ENCODE results near the gene FRMD4A.

FRMD4A gene

DNA sequence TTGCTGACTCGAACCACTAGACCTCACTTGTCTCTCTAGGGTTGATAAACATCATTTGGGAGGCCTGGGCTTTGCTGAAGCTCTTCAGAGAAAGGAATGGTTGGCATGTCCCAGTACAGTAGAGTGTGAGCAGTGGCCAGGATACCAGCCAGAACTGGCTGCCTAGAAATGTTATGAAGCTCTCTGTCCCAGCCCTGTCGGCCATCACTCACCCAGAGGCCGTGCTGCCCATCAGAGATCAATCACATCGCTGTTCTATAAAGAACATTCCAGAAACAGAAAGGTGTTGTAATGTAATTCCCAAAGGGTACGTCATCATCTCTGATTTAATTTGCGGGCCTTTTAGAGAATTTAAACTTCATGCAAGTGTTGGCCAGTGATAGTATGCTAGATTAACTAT lies 632.5 kb downstream of the FRMD4A start:
- no peak for DNase-seq (ENCODE audit: low read depth)

DNA sequence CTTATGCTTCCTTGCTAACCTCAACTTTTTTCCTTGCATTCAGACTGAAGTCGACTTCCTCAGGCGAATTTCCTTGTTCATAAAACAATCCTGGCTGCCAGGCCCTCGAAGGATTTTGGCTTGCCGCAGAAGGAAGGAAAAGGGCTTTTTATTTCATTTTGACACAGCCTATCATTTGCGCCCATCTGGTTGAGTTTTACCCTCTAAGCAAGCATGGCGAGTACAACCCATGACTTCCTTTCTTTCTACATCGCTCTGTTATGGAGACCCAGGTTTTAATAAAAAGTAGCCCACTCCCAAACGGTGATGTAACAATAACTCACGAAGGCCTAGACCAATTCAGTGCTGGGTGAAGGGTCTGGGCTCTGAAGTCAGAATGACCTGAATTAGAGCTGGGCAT lies 634.7 kb downstream of the FRMD4A start:
- no peak for DNase-seq (ENCODE audit: low read depth)

DNA sequence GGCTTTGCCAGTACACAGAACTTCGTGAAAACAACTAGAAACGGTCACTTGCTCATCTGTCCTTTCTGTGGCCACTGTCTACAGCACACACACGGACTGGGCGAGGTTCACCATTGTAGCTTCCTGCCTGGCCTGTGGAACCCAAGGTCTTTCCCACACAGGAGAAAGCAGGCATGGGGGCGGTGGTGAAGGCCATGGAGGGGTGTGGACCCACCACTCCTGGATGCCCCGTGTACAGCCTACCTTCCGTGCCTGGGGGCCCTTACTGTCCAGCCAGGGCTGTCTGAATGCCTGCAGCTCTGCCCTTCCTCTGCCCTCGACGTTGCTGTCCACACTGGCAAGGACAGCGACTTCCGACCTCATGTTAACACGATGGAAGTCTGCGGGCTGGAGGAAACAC lies 635.1 kb downstream of the FRMD4A start:
- no peak for DNase-seq (ENCODE audit: low read depth)

DNA sequence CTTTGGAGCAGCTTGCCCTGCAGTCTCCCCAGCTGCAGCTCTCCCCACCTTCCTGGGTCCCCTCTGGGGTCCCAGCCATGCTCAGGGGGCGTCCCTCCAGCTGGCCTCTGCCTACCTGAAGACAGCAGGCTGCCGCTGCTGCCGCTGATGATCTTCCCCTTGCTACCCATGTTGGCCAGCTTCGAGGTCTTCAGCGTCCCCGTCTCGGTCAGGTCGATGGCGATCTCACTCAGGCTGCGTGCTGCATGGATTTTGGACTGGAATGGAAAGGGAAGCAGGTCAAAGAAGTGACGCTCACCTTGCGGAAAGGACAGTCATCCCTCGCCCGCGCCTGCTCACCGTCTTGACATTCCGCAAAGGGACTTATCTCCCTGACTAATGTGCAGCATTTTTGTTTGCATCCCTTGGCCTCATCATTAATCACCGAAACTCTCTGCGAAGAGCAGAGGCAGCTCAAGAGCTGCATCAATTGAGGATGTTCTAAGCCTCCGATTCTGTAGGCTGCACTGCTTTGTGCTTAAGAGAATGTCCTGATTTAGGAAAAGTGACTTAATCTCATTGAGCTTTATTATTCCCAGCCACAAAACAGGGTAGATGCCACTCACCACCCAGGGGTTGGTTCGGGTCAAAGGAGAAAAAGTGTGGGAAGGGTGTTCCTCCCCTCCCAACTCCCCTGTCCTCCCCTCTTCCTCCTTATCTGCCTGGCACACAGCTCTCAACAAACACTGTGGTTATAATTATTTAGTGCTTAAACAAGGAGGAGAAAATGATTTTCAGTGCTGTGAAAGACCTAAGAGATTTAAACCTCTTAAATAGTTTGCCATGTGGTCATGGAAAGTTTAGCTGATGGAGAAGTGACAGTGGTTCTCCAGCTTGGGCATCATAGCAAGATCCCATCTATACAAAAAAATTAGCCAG lies 636.7 kb downstream of the FRMD4A start:
- no peak for DNase-seq (ENCODE audit: low read depth)

DNA sequence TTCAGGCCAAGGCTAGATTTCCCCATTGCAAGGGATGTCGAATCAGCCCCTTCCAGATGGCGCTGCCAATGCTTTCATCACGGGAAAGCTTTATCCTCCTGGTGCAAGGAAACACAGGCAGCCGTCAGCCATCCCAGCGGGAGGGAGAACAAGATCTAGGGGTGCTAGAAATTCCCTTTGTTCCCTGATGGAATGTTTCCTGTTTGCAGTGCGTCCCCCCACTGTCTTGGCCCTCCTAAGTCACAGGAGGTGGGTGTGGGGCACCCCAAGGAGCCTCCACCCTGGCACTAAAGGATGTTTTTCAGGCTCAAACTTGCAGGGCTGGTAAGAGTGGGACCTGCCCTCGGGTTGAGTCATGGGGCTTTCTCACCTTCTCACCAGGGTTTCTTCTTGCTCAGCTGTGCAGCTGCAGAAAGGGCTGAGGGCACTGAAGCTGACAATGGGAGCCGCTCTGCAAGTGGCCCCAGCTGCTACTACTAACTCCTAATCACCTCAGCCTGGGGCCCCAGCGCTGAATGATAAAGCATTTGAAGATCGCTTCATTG lies 640.4 kb downstream of the FRMD4A start:
- no peak for DNase-seq (ENCODE audit: low read depth)

DNA sequence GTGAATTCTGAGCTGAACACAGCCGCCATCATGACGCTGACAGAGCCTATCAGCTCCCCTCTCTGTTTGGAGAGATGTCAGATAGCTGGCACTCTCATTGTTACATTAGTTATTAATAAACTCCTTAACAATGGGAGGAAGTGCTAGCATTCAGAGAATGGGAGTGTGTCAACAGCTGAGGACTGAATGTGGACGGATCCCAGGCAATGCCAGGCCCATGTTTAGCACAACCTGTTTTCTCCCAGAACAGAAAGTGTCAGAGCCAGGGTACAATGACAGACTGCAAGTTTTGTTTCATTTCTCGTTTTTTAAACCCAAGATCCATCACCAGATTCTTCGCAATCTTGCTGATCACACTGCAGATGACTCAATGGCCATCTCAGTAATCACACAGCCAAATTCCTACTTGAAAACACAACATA lies 644.4 kb downstream of the FRMD4A start:
- no peak for DNase-seq (ENCODE audit: low read depth)

DNA sequence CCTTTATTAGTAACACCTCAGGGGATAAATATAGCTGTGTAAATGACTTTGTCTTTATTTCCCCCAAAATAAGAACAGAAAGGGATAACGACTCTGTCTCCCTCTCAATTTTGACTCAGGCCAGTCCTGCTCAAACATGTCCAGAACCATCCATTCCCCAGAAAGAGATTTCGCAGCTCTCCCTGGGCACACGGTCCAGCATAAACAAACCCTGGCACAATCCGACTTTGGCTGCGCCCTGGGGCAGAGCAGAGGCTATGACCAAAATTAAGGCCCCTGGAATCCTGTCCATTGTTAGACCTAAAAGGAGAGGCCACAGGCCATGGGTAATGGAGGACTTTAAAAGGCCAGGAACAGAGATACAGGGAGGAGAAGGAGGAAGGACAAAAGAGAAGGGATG lies 644.8 kb downstream of the FRMD4A start:
- no peak for DNase-seq (ENCODE audit: low read depth)

DNA sequence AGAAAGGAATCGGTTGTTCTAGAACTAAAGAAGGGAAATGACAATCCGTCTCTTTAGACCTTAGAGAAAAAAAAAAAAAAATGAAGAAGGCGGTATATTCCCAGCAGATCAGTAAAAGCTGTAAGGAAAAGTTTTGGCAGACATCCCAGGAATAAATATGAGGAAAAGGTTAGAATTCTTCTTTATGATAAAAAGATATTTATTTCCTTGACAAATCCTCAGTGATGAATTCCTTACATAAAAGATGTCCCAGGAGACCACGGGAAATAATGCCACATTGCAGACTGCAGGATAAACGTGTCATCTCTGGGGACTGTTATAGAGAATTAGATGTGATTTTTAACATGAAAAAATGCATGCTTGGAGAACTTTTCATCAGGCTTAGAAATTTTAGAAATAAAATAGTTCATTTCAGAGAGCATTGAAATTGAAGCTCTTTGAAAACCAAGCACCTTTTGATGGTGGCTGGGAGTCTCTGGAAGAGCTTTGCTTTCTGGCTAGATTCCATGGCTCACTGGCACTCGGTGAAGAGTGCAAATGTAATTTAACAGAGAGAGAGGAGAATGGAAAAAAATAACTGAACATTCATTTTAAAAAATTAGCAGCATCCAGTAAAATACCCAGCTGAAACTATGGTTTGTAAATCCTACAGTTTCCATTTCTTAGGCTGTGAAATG lies 645.8 kb downstream of the FRMD4A start:
- no peak for DNase-seq (ENCODE audit: low read depth)

DNA sequence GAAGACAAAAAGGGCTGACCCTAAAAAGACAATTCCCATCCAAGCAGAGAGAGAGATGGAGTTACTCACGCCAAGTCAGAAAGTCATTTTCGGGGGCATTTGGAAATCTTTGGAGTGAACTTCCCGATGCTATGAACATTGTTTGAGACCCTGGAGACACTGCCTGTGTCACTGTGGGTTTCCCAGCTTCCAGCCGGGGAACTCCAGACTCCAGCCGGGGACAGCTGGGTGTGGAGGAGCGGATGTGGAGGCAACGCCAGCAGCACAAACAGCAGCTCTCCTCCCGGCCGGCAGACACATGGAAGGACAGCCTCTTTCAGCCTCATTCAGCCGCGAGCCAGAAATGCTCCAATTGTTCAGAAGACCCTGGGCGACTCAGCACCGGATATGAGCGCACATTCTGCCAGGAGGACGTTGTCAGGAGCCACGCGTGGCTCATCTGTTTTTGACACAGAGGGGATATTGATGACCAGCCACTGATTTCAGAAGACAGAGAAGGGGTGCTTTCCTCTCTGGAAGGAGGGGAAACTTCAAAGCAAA lies 646.4 kb downstream of the FRMD4A start:
- DNase-seq (ENCODE audit: low read depth) = no peak

DNA sequence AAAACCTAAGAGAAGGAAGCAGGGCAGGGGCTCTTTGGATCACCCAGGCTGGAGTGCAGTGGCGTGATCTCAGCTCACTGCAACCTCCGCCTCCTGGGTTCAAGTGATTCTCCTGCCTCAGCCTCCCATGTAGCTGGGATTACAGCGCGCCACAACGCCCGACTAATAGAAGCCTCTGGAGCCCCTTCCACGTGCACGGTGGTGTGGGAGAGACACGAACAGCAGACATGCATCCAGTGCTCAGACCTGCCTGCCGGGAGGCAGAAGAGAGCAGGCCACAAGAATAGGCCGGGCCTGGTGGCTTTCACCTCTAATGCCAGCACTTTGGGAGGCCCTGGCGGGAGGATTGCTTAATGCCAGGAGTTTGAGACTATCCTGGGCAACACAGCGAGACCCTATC lies 647.7 kb downstream of the FRMD4A start:
- no peak for DNase-seq (ENCODE audit: low read depth)

DNA sequence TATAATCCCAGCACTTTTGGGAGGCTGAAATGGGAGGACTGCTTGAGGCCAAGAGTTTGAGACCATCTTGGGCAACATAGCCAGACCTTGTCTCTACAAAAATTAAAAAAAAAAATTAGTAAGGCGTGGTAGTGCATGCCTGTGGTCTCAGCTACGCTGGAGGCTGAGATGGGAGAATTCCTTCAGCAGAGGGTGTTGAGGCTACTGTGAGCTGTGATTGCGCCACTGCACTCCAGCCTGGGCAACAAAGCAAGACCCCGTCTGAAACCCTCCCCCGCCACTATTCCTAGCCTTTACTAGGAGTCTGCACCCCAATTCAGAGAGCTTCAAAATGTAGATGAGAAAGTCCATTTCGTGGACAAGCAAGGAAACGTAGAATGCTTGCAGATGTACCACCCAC lies 648.8 kb downstream of the FRMD4A start:
- DNase-seq (ENCODE audit: low read depth) = no peak

DNA sequence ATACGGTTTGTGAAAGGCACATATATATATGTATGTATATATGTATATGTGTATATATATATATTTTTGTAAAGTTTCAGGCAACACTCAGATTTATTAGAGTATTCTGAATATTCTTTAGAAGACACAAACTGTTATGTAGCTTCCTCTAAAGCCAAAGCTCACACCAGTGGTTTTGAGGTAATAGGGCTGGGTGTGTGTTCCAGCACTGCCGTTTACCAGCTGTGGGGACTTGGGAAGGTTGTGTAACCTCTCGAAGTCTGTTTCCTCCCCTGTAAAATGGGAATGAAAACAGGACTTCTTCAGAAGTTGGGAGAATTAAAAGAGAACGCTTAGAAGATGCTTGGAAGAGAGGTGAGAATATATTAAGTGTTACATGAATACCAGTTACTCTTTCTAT lies 649.2 kb downstream of the FRMD4A start:
- no peak for DNase-seq (ENCODE audit: low read depth)

DNA sequence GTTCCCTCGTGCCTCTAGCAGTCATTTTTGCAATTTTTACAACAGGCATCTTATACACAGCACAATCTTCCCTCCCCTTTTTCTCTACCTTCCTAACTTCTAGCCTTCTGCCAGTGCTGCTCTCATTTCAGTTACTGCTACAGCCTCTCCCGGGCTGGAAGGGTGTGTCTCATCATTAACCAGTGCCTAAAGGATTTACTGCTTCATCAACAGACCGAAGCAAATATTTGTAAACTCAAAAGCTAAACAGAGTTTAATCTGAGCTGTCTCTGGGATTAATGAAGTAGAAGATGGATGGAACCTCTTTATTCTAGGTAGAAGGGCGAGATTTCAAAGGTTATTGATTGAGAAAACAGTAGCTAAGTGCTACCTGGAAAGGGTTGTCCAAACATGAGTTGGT lies 649.6 kb downstream of the FRMD4A start:
- no peak for DNase-seq (ENCODE audit: low read depth)

DNA sequence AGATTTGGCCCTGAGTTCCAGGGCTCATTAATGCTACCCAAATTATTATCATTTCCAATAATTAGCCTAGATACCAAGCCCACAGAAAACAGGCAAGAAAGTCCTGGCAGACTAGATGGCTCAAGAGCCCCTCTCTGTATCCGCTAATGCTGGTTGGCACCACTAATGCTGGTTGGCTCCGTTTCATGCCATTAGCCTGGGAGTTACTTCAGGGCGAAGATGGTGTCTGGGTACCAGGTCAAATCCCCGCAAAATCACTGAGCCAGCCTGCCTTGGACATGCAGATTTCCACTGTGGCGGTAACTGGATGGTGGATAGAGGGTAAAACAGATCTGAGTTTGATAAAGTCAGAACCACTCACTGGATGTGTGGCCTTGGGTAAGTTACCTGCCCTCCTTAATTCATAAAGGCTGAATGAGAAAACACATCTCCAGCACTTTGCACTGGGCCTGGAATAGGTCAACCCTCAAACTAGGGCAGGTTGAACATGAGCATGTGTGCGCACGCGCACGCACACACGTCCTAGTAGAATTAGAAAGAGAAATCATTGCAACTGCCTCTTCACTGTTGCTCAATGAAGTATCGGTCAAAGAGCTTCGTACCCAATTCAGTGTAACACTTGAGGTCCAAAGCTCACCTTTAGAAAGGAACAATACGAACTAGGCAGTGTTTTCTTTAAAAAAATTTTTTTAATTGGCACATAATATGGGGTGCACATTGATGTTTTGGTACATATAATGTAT lies 652.5 kb downstream of the FRMD4A start:
- DNase-seq (ENCODE audit: low read depth) = no peak

DNA sequence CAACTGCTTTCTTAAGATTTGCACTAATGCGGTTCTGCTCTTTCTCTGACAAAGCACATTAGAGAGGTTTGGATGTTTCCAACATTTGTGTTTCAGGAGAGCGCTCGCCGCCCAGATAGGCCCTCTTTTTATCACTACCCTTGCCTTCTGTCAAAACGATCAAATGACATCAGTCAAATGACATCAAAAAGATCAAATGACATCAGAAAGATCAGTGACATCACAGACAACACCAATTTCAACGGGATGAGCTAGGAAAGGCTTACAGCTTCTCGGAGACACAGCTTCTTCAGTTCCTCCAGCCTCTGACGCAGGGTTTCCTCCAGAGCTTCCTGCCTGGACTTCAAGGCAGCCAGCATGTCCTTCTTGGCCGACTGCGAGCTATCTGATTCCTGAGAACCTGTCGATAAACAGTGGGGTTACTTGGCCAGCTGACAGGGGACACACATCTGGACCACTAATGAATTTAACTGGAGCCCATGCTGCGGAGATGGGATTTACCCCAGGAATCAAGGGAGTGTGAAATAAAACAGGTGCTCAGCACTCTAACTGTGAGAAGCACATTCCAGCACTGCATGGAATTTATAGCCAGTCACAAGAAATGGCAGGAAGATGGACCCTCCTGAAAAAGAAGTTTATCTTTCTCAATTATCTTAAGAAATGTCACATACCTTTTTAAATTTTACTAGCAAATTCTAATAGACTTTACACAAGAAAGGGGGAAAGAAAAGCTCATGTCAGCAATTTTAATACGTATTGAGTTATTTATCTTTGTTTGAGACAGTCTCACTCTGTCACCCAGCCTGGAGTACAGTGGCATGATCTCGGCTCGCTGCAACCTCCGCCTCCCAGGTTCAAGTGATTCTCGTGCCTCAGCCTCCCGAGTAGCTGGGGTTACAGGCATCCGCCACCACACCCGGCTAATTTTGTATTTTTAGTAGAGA lies 655.8 kb downstream of the FRMD4A start:
- DNase-seq (ENCODE audit: low read depth) = no peak

DNA sequence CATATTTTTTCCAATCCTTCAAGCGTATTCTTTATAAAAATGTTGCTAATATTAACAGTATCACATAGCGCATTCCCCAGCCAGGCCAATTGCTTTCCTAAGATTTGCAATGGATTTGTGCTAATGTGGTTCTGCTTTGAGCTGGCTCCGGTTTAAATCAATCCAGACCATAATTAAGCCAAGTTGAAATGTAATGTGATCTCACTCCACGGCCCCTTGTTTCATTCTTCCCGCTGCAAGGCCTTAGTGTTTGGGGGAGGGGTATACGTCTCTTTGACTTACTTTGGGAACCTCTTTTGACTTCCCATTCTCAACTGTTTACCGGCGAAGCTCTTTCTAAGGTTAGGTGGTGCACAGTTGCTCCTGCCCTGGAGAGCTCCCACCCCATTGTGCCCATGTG lies 657.6 kb downstream of the FRMD4A start:
- no peak for DNase-seq (ENCODE audit: low read depth)

DNA sequence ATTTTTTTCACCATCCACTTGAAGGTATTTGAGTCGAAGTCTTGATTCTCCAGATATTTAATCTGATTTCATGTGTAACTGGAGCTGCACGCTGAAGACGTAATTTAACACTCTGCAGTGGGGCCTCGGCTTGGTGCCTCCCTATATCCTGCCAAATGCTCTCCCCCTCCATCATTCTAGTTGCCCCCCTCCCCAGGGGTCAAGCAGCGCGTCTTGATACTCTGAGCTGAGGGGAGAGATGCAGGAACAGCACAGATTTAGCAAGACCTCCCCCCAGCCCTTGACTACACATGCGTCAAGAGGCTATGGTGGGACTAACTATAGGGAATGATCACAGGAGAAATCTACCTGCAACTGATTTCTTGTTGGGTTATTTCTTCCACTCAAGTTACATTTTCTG lies 658.2 kb downstream of the FRMD4A start:
- no peak for DNase-seq (ENCODE audit: low read depth)

DNA sequence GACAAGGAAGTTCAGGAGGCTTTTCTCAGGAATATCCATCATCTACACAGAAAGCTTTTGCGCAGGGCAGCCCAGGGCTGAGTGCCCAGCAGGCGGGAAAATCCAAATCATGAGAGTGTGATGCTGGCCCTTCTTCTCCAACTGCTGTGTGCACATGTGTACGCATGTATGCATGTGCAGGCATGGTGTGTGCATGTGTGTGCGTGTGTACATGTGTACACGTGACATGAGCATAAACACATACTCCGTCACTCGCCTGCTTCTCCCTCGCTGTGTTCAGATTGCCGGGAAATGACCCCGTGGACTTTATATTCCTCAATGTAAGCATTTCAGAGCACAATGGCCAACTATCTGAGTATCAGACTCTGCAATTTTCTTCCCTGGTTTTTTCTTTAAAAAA lies 658.8 kb downstream of the FRMD4A start:
- DNase-seq (ENCODE audit: low read depth) = no peak

DNA sequence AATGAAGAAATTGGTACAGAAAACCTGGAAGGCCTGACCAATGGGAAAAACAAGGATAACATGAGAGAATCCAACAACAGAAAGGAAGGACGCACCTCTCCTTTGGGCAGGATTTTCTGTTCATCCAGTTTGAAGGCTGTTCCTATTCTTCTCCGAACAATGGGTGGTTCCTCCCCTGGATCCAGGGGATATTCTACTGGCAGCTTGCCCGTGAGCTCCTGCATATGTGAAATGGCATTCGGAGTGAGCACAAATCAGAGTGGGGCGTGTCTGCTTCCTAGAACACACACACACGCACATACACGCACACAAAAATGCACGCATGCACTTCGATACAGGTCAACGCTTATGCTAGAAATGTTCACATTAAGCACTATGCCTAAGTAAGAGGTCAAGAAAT lies 660.4 kb downstream of the FRMD4A start:
- no peak for DNase-seq (ENCODE audit: low read depth)

DNA sequence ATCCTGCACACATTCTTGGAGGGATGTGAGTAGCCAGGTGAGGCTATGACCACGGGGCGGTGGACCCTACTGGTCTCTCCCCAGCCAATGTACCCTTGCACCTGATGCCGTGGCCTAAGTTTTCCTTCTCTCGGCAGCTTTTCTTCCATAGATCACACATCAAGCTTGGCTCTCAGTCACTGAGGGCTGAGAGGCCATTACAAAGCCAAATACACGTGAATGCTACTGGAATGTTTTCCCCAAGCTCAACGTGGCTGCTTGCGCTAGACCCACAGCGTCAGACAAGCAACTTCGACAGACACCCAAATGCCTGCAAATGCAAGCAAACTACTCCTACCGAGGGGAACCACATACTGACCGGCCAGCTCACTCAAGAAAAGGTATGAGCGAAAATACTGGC lies 660.8 kb downstream of the FRMD4A start:
- DNase-seq (ENCODE audit: low read depth) = no peak

DNA sequence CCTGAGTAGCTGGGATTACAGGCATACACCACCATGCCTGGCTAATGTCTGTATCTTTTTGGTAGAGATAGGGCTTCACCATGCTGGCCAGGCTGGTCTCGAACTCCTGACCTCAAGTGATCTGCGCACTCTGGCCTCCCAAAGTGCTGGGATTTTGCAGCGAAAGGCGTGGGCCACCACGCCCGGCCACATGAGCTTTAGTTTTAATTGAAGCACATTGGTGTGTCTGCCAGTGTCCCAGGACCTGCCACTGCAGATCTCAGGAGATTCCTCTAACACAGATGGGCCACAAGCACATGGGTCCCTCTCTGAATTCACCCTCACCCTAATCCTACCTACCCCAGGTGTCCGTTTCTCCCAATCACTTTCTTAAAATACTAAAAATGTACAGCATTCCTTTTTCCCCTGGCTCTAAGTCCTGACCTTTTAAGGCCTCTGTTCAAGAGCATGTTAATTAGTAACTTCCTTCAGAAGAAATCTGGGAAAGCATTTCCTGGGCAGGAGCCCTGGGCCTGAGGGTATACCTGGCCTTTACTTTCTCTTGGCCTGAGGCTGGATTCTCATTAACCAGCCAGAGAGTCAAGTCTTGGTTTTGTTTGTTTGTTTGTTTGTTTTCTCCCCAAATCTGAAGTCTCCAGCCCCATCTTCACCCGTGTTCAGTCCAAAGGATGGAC lies 661.4 kb downstream of the FRMD4A start:
- DNase-seq (ENCODE audit: low read depth) = no peak

All from activated T-cell treated with anti-CD3 and anti-CD28 coated beads for 24 hours (primary cell).